Heart left ventricle (tissue), 16 donors: ENCODE data around the gene ZNF557. TPM values are rescaled to one million over a fixed set of nuclear protein-coding genes. Genes with fewer than 3 reads are reported as not detected.
A peak's percentile ranks its signal among the peaks of the same experiment; 100 is the strongest.
"Not testable (repeated sequence)": the region's sequence is repeated elsewhere in the genome, so short reads cannot be mapped to it uniquely, and the experiment has no call there.

ENCODE experiments used
- ATAC-seq, 4 donors: fragments of 200-7000 bp; cut with Tn5 transposase; one replicate each; pipeline ENCODE4 v1.9.1; 2020 to 2022; ENCODE audit warnings: moderate library complexity in 4 of 4, mild to moderate bottlenecking in 3 of 4, moderate number of reproducible peaks in 1 of 4
- DNase-seq, 5 donors: peaks; one replicate each; pipeline ENCODE4 v3.0.0-alpha.2; 2020
- H3K27ac ChIP-seq, 12 donors: fragments of 200-600 bp; sonication (generic) in 4 of 12; one replicate each; pipeline versions ENCODE4 v1.5.0 to v1.8.0; 2016 to 2022; ENCODE audit warnings: mild to moderate bottlenecking in 2 of 12
- H3K27me3 ChIP-seq, 9 donors: fragments of 200-600 bp; sonication (generic) in 2 of 9; one replicate each; pipeline versions ENCODE4 v1.5.1 to v1.8.0; 2016 to 2022; ENCODE audit warnings: mild to moderate bottlenecking in 3 of 9
- H3K36me3 ChIP-seq, 9 donors: fragments of 200-600 bp; sonication (generic) in 2 of 9; one replicate each; pipeline versions ENCODE4 v1.5.0 to v1.8.0; 2018 to 2022; ENCODE audit warnings: mild to moderate bottlenecking in 2 of 9
- H3K4me1 ChIP-seq, 12 donors: fragments of 200-600 bp; sonication (generic) in 4 of 12; one replicate each; pipeline versions ENCODE4 v1.5.0 to v1.8.0; 2016 to 2022; ENCODE audit warnings: mild to moderate bottlenecking in 3 of 12
- H3K4me3 ChIP-seq, 12 donors: fragments of 200-600 bp; sonication (generic) in 4 of 12; one replicate each; pipeline versions ENCODE4 v1.5.0 to v1.8.0; 2017 to 2022; ENCODE audit warnings: mild to moderate bottlenecking in 9 of 12, moderate library complexity in 4 of 12
- H3K9me3 ChIP-seq, 12 donors: fragments of 200-600 bp; sonication (generic) in 4 of 12; one replicate each; pipeline versions ENCODE4 v1.5.0 to v1.8.0; 2016 to 2022; ENCODE audit warnings: mild to moderate bottlenecking in 1 of 12
- POLR2A ChIP-seq, 2 donors: fragments of 450-650 bp; IDR thresholded peaks; one replicate each; pipeline ENCODE4 v1.6.1; 2017; ENCODE audit warnings: antibody characterized with exemption in 2 of 2, mild to moderate bottlenecking in 2 of 2, moderate library complexity in 2 of 2
- WGBS, 4 donors: extraction: QIAGEN DNeasy Blood & Tissue Kit in 2 of 4; methylation state at CpG; one replicate each; pipeline versions ENCODE4 v1.1.5 to v1.1.7; 2013 to 2018; 5-methylcytosine and 5-hydroxymethylcytosine counted together
- intact Hi-C, 10 donors: fragments of 100-400 bp; cut with DNase I; formaldehyde crosslinking; loops; one replicate each; pipeline versions ENCODE4 v1.11.1 to v1.14.2; 2022
- polyA plus RNA-seq, 2 donors: library from polyadenylated mRNA; stranded (reverse); fragments of 200-250 nt; gene quantifications; one replicate each; pipeline ENCODE4 v1.2.3, GENCODE V29; 2013
- total RNA-seq, 9 donors: library from RNA; depleted of rRNA in 2 of 9; stranded (reverse); fragments of >200 nt in 2 of 9; fragmentation: NEBNext Ultra II Directional in 3 of 9; extraction: Animal tissue kit (Norgen Biotek cat#: 25700) in 3 of 9; gene quantifications; one replicate each; pipeline versions ENCODE4 v1.1.0 to v1.2.4, GENCODE V29; 2016 to 2023
- TF ChIP-seq, protein P1 (sequence below), 12 donors: fragments of 200-600 bp; sonication (generic) in 4 of 12; IDR thresholded peaks; one replicate each; pipeline versions ENCODE4 v1.5.0 to v1.8.0; 2018 to 2022; ENCODE audit warnings: antibody characterized with exemption in 12 of 12, mild to moderate bottlenecking in 5 of 12
- donor health status: ischemic (EF 13 %, LVEDD 7.1; RV severe dilation, severe dysfunction).
- donor health status: healthy with polysubstance abuse.
- donor health status: DM: no; HTN: yes; CAD: no.
- donor health status: DM: no; HTN: no; CAD: no.
- donor health status: ischemic (EF 25% LVEDD 6.9; RV normal size, moderate dysfunction).
- donor health status: ischemic (EF 25% LVEDD 5.7; RV mildly dilated, moderate dysfunction).
- donor health status: healthy.
- donor health status: DM: yes; HTN: yes; CAD: no.
- donor health status: ischemic (EF 35%, LVEDD 5.7; RV mildly dilated, moderate dysfunction).
- donor health status: nonischemic (EF 11% LVEDD 7.7; RV severe dilation, severe dysfunction).
- donor health status: DM: yes; HTN: yes; CAD: no.
- donor health status: PGD.
- donor health status: ischemic (EF 29% LVEDD 5.4; RV normal size, mild dysfunction).
- donor health status: nonischemic (EF 23%, LVEDD 6.1; RV moderate dilation, normal function).

The ZNF557 gene
- total and polyA plus RNA-seq, 11 donors: 1.9 to 7.1 (median 3.7) TPM

DNA sequence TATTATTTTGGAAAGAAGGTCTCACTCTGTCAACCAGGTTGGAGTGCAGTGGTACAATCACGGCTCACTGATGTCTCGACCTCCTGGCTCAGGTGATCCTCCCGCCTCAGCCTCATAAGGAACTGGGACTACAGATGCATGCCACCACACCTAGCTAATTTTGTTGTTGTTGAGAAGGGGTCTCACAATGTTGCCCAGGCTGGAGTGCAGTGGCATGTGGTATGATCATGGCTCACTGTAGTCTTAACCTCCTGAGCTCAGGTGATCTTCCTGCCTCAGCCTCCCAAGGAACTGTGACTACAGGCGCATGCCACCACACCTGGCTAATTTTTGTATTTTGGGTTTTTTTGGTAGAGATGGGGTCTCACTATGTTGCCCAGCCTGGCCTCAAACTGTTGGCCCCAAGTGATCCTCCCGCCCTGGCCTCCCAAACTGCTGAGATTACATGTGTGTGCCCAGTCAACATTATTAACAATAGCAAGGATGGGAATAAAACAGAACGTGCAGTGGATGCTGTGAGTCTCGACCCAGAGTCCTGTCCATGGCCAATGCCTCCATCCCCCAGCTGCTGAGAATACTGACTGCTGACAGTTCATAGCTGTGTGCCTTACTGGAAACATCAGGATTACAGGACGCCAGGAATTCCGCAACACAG is 5.6 kb upstream of the ZNF557 start:
- no peaks in the 10 kb centered on the region for H3K4me1 ChIP-seq
- peaks cover 0 to 6% (median 0%) of the 10 kb centered on the region in 12 donors for H3K9me3 ChIP-seq
- no peak overlapping the region for H3K27ac ChIP-seq
- WGBS, 4 donors: 89 to 95% (median 92%) methylated on average over 9 of the region's 9 CpGs
- intact Hi-C loops: loop anchor here in 1 of 10 donors (10.0 kb wide), 1 partner anchor 1771 kb away; the partner anchor contains the start of genes MBD3L1 and ZNF558
- no peaks in the 10 kb centered on the region for H3K36me3 ChIP-seq
- ATAC-seq: no peak
- H3K27me3 ChIP-seq: no peaks in the 10 kb centered on the region
- H3K4me3 ChIP-seq: no peak overlapping the region
- no peak for TF ChIP-seq POLR2A (IDR thresholded peaks at IDR 0.05)
- TF ChIP-seq, protein P1, sequence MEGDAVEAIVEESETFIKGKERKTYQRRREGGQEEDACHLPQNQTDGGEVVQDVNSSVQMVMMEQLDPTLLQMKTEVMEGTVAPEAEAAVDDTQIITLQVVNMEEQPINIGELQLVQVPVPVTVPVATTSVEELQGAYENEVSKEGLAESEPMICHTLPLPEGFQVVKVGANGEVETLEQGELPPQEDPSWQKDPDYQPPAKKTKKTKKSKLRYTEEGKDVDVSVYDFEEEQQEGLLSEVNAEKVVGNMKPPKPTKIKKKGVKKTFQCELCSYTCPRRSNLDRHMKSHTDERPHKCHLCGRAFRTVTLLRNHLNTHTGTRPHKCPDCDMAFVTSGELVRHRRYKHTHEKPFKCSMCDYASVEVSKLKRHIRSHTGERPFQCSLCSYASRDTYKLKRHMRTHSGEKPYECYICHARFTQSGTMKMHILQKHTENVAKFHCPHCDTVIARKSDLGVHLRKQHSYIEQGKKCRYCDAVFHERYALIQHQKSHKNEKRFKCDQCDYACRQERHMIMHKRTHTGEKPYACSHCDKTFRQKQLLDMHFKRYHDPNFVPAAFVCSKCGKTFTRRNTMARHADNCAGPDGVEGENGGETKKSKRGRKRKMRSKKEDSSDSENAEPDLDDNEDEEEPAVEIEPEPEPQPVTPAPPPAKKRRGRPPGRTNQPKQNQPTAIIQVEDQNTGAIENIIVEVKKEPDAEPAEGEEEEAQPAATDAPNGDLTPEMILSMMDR (IDR thresholded peaks at IDR 0.05): no peak
- DNase-seq: no peak

DNA sequence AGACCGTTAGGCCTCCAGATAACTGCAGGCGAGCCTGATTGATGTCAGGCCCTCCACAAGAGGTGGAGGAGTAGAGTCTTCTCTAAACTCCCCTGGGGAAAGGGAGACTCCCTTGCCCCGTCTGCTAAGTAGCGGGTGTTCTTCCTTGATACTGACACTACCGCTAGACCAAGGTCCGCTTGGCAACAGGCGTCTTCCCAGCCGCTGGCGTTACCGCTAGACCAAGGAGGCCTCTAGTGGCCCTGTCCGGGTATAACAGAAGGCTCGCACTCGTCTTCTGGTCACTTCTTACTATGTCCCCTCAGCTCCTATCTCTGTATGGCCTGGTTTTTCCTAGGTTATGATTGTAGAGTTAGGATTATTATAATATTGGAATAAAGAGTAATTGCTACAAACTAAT is 2.4 kb upstream of the ZNF557 start:
- 40 to 46% (median 43%) methylated on average over 10 to 13 of the region's 13 CpGs for WGBS, 4 donors
- H3K4me3 ChIP-seq, ATAC-seq, H3K9me3 ChIP-seq, H3K27ac ChIP-seq, H3K27me3 ChIP-seq: not testable (repeated sequence)
- intact Hi-C loops: loop anchor here in 1 of 10 donors (5.0 to 10.0 kb wide), 2 partner anchors 560 to 1768 kb away; partner anchors contain the start of genes MBD3L1, PET100, XAB2 and ZNF558
- DNase-seq: peak in 1 of 5 donors; percentile 29
- peaks cover 0 to 16% (median 14%) of the 10 kb centered on the region in 9 donors for H3K36me3 ChIP-seq
- TF ChIP-seq, protein P1 (IDR thresholded peaks at IDR 0.05): peak in 4 of 12 donors; percentile 14 to 35 (median 24)
- peaks cover 0 to 15% (median 9%) of the 10 kb centered on the region in 12 donors for H3K4me1 ChIP-seq

DNA sequence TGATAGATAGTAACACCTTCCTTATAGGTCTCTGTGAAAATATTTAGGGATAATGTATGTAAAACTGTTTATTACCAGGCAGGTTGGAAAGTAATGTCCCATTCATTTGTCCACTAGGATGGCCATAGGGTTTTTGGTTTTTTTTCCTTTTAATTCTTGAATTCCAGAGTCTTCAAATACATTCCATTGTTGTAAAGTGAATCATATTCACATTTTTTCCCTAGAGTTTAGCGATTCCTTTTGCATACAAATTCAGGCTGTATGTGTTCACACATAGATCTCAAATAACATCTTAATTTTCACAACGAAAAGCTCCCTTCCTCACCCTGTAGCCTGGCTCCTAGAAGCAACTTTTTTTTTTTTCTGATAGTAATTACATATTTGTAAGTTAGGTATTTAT is 1.8 kb upstream of the ZNF557 start:
- H3K4me3 ChIP-seq: no peak overlapping the region
- intact Hi-C loops: loop anchor here in 1 of 10 donors (5.0 to 10.0 kb wide), 2 partner anchors 560 to 1767 kb away; partner anchors contain the start of genes MBD3L1, PET100, XAB2 and ZNF558
- H3K27me3 ChIP-seq: no peaks in the 10 kb centered on the region
- TF ChIP-seq POLR2A (IDR thresholded peaks at IDR 0.05): no peak
- TF ChIP-seq, protein P1 (IDR thresholded peaks at IDR 0.05): no peak
- DNase-seq (no peak), ATAC-seq (no peak)
- H3K27ac ChIP-seq: no peak overlapping the region
- WGBS, 4 donors: 85 to 93% (median 88%) methylated on average over 2 of the region's 2 CpGs
- H3K9me3 ChIP-seq: peaks cover 0 to 9% (median 0%) of the 10 kb centered on the region in 12 donors
- peaks cover 0 to 15% (median 9%) of the 10 kb centered on the region in 12 donors for H3K4me1 ChIP-seq
- peaks cover 0 to 22% (median 20%) of the 10 kb centered on the region in 9 donors for H3K36me3 ChIP-seq

DNA sequence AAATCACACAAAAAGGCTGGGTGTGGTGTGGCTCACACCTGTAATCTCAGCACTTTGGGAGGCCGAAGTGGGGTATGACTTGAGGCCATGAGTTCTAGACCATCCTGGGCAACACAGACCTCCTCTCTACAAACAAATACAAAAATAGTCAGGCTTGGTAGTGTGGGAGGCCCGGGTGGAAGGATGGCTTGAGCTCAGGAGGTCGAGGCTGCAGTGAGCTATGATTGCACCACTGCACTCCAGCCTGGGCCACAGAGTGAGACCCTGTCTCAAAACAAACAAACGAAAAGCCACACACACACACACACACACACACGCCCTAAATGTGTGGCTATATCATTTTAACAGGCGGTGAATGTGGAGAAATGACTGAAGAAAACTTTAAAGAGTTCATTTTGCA is 904 bp upstream of the ZNF557 start:
- peak overlapping the region in 3 of 12 donors; percentile 8 to 90 (median 88) for H3K27ac ChIP-seq
- DNase-seq (no peak), ATAC-seq (no peak)
- H3K4me3 ChIP-seq: peak overlapping the region in 10 of 12 donors; percentile 74 to 99 (median 90)
- WGBS, 4 donors: 83 to 89% (median 86%) methylated on average over 6 of the region's 6 CpGs
- H3K27me3 ChIP-seq: no peaks in the 10 kb centered on the region
- H3K4me1 ChIP-seq: peaks cover 0 to 15% (median 9%) of the 10 kb centered on the region in 12 donors
- intact Hi-C loops: loop anchor here in 1 of 10 donors (5.0 to 10.0 kb wide), 2 partner anchors 559 to 1766 kb away; partner anchors contain the start of genes MBD3L1, PET100, XAB2 and ZNF558
- peaks cover 0 to 9% (median 0%) of the 10 kb centered on the region in 12 donors for H3K9me3 ChIP-seq
- H3K36me3 ChIP-seq: peaks cover 0 to 31% (median 29%) of the 10 kb centered on the region in 9 donors
- TF ChIP-seq POLR2A (IDR thresholded peaks at IDR 0.05): no peak
- TF ChIP-seq, protein P1 (IDR thresholded peaks at IDR 0.05): no peak
